OCI-LY1 (cell line): ENCODE results near the gene CYB5A.

Experiments used
- EZH2 ChIP-seq: fragments of 200-600 bp; sonication (generic), shearing (Covaris generic); IDR thresholded peaks from 2 replicates; pipeline ENCODE4 v1.8.0; 2017; ENCODE audit warnings: borderline replicate concordance, mixed run types, mild to moderate bottlenecking, antibody characterized with exemption, low read length, moderate library complexity, mixed read lengths
- TF ChIP-seq, protein P1 (sequence below): fragments of 200-600 bp; sonication (generic), shearing (Covaris generic); IDR thresholded peaks from 2 replicates; pipeline ENCODE4 v1.5.1; 2017; ENCODE audit warnings: mild to moderate bottlenecking, antibody characterized with exemption, low read length, moderate library complexity, mixed read lengths

GRCh38 chr18:74289137-74289536, 2.6 kb downstream of the CYB5A start:
- TF ChIP-seq, protein P1, sequence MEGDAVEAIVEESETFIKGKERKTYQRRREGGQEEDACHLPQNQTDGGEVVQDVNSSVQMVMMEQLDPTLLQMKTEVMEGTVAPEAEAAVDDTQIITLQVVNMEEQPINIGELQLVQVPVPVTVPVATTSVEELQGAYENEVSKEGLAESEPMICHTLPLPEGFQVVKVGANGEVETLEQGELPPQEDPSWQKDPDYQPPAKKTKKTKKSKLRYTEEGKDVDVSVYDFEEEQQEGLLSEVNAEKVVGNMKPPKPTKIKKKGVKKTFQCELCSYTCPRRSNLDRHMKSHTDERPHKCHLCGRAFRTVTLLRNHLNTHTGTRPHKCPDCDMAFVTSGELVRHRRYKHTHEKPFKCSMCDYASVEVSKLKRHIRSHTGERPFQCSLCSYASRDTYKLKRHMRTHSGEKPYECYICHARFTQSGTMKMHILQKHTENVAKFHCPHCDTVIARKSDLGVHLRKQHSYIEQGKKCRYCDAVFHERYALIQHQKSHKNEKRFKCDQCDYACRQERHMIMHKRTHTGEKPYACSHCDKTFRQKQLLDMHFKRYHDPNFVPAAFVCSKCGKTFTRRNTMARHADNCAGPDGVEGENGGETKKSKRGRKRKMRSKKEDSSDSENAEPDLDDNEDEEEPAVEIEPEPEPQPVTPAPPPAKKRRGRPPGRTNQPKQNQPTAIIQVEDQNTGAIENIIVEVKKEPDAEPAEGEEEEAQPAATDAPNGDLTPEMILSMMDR, result no peak
- TF ChIP-seq EZH2, result no peak
